ENCODE data around the gene MRPS16. TPM values are rescaled to one million over a fixed set of nuclear protein-coding genes. Genes with fewer than 3 reads are reported as not detected.

Gene MRPS16
- total RNA-seq, 1 donor from 2014 or later = 67.0 TPM

DNA sequence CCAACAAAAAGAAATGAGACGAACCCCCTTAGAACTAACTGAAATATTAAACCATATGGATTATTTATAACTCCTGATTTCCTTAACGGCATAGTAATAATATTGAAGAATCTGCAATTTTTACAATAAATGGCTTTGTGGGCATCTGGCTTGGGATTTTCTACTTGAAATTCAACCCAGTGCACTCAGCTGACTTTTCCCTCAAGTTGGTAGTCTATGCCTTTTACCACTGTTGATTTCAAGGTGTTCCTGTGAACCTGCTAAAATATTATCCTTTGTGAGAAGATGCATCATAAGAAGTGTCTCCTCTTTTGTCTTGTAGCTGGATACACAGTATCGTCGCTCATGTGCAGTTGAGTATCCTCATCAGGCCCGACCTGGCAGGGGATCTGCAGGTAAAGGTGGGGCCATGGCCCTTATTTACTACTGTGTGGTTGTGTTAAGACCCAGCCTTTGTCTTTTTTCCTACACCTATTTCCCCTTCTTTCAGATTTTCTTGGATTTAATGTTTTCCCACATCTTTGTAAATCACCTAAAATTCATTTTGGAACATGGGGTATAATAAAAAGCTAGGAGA is 13.4 kb downstream of the MRPS16 start:
- peaks cover 7% of the 10 kb centered on the region for H4K20me1 ChIP-seq (ENCODE audit: insufficient read depth, low read length)
- FAIRE-seq (no peak), DNase-seq (ENCODE audit: low read depth) (no peak)
- peaks cover 15% of the 10 kb centered on the region for H3K79me2 ChIP-seq (ENCODE audit: insufficient read depth, low read length)
- no peak overlapping the region for H3K27ac ChIP-seq (ENCODE audit: low read depth, low read length)
- no peak overlapping the region for H3K4me2 ChIP-seq (ENCODE audit: low read length)
- no peaks in the 10 kb centered on the region for H3K9me3 Mint-ChIP-seq (ENCODE audit: unreplicated experiment)
- no peak overlapping the region for H2AFZ ChIP-seq (ENCODE audit: low read depth, low read length)
- peaks cover 44% of the 10 kb centered on the region for H3K36me3 ChIP-seq (ENCODE audit: insufficient read depth, low read length)
- H3K27me3 ChIP-seq (ENCODE audit: insufficient read depth, low read length) = no peaks in the 10 kb centered on the region
- no peaks in the 10 kb centered on the region for H3K4me1 ChIP-seq (ENCODE audit: insufficient read depth, low read length)
- H3K4me3 ChIP-seq (ENCODE audit: insufficient read depth, low read depth, low read length) = no peak overlapping the region
- TF ChIP-seq, protein P1, sequence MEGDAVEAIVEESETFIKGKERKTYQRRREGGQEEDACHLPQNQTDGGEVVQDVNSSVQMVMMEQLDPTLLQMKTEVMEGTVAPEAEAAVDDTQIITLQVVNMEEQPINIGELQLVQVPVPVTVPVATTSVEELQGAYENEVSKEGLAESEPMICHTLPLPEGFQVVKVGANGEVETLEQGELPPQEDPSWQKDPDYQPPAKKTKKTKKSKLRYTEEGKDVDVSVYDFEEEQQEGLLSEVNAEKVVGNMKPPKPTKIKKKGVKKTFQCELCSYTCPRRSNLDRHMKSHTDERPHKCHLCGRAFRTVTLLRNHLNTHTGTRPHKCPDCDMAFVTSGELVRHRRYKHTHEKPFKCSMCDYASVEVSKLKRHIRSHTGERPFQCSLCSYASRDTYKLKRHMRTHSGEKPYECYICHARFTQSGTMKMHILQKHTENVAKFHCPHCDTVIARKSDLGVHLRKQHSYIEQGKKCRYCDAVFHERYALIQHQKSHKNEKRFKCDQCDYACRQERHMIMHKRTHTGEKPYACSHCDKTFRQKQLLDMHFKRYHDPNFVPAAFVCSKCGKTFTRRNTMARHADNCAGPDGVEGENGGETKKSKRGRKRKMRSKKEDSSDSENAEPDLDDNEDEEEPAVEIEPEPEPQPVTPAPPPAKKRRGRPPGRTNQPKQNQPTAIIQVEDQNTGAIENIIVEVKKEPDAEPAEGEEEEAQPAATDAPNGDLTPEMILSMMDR (IDR thresholded peaks at IDR 0.05; ENCODE audit: insufficient read depth, low read depth, low read length) = no peak
- TF ChIP-seq EZH2 (IDR thresholded peaks at IDR 0.05; ENCODE audit: insufficient read depth, low read length) = no peak
- H3K9me3 ChIP-seq (ENCODE audit: insufficient read depth, low read depth, low read length) = no peaks in the 10 kb centered on the region
- no peak overlapping the region for H3K9ac ChIP-seq (ENCODE audit: low read length)
- no peaks in the 10 kb centered on the region for H3K4me1 Mint-ChIP-seq (ENCODE audit: low read depth, unreplicated experiment)
- H3K27ac Mint-ChIP-seq (ENCODE audit: unreplicated experiment) = no peak overlapping the region
- H3K27me3 Mint-ChIP-seq (ENCODE audit: low read depth, unreplicated experiment) = no peaks in the 10 kb centered on the region
- H3K4me3 Mint-ChIP-seq (ENCODE audit: unreplicated experiment) = no peak overlapping the region
- peaks cover 10% of the 10 kb centered on the region for H3K36me3 Mint-ChIP-seq (ENCODE audit: low read depth, unreplicated experiment)

DNA sequence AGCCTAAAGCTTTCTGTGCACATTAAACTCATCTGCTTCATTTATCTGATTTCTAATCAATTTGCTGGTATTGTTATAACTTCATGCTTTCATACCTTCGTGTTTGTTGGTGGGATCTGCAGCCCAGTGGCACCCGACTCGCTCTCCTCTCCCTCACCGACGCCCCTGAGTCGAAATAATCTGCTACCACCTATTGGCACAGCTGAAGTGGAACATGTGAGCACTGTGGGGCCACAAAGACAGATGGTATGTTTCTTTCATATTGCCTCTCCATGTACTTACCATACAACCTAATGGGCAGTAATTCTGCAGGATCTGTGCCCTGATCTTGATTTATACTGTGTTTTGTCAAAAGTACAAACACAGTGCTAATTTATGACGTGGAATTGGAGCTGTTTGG is 17.7 kb downstream of the MRPS16 start:
- Histone ChIP-seq H3K79me2 (ENCODE audit: insufficient read depth, low read length) (no peaks in the 10 kb centered on the region), H3K9me3 (ENCODE audit: insufficient read depth, low read depth, low read length) (no peaks in the 10 kb centered on the region), H3K4me2 (ENCODE audit: low read length) (no peak overlapping the region), H3K27me3 (ENCODE audit: insufficient read depth, low read length) (no peaks in the 10 kb centered on the region), H3K27ac (ENCODE audit: low read depth, low read length) (no peak overlapping the region), H3K36me3 (ENCODE audit: insufficient read depth, low read length) (peaks cover 18% of the 10 kb centered on the region), H4K20me1 (ENCODE audit: insufficient read depth, low read length) (peaks cover 5% of the 10 kb centered on the region), H2AFZ (ENCODE audit: low read depth, low read length) (no peak overlapping the region), H3K4me3 (ENCODE audit: insufficient read depth, low read depth, low read length) (no peak overlapping the region), H3K9ac (ENCODE audit: low read length) (no peak overlapping the region), H3K4me1 (ENCODE audit: insufficient read depth, low read length) (no peaks in the 10 kb centered on the region)
- Mint-ChIP-seq H3K27ac (ENCODE audit: unreplicated experiment) (no peak overlapping the region), H3K36me3 (ENCODE audit: low read depth, unreplicated experiment) (peaks cover 12% of the 10 kb centered on the region), H3K4me1 (ENCODE audit: low read depth, unreplicated experiment) (peaks cover 3% of the 10 kb centered on the region), H3K4me3 (ENCODE audit: unreplicated experiment) (no peak overlapping the region), H3K9me3 (ENCODE audit: unreplicated experiment) (no peaks in the 10 kb centered on the region), H3K27me3 (ENCODE audit: low read depth, unreplicated experiment) (no peaks in the 10 kb centered on the region)
- no peak for TF ChIP-seq EZH2 (IDR thresholded peaks at IDR 0.05; ENCODE audit: insufficient read depth, low read length)
- TF ChIP-seq, protein P1 (IDR thresholded peaks at IDR 0.05; ENCODE audit: insufficient read depth, low read depth, low read length) = no peak
- no peak for FAIRE-seq
- DNase-seq (ENCODE audit: low read depth) = no peak

GRCh38 chr10:73233883-73234282 is 18.6 kb downstream of the MRPS16 start:
- H3K4me2 ChIP-seq (ENCODE audit: low read length) = no peak overlapping the region
- H3K27ac ChIP-seq (ENCODE audit: low read depth, low read length) = no peak overlapping the region
- H3K9ac ChIP-seq (ENCODE audit: low read length) = no peak overlapping the region
- H3K4me3 ChIP-seq (ENCODE audit: insufficient read depth, low read depth, low read length) = no peak overlapping the region
- peaks cover 13% of the 10 kb centered on the region for H3K36me3 ChIP-seq (ENCODE audit: insufficient read depth, low read length)
- Mint-ChIP-seq H3K36me3 (ENCODE audit: low read depth, unreplicated experiment) (peaks cover 12% of the 10 kb centered on the region), H3K27ac (ENCODE audit: unreplicated experiment) (no peak overlapping the region), H3K4me1 (ENCODE audit: low read depth, unreplicated experiment) (peaks cover 8% of the 10 kb centered on the region), H3K9me3 (ENCODE audit: unreplicated experiment) (no peaks in the 10 kb centered on the region), H3K27me3 (ENCODE audit: low read depth, unreplicated experiment) (no peaks in the 10 kb centered on the region), H3K4me3 (ENCODE audit: unreplicated experiment) (no peak overlapping the region)
- no peaks in the 10 kb centered on the region for H4K20me1 ChIP-seq (ENCODE audit: insufficient read depth, low read length)
- TF ChIP-seq EZH2 (IDR thresholded peaks at IDR 0.05; ENCODE audit: insufficient read depth, low read length) = no peak
- TF ChIP-seq, protein P1 (IDR thresholded peaks at IDR 0.05; ENCODE audit: insufficient read depth, low read depth, low read length) = no peak
- DNase-seq (ENCODE audit: low read depth) = no peak
- no peak overlapping the region for H2AFZ ChIP-seq (ENCODE audit: low read depth, low read length)
- H3K9me3 ChIP-seq (ENCODE audit: insufficient read depth, low read depth, low read length) = no peaks in the 10 kb centered on the region
- no peak for FAIRE-seq
- no peaks in the 10 kb centered on the region for H3K4me1 ChIP-seq (ENCODE audit: insufficient read depth, low read length)
- no peaks in the 10 kb centered on the region for H3K79me2 ChIP-seq (ENCODE audit: insufficient read depth, low read length)
- H3K27me3 ChIP-seq (ENCODE audit: insufficient read depth, low read length) = no peaks in the 10 kb centered on the region
